Left renal cortex interstitium (tissue), 4 donors: ENCODE measurements around the gene RXRA. TPM values are rescaled to one million over a fixed set of nuclear protein-coding genes. Genes with fewer than 3 reads are reported as not detected.

ENCODE experiments used
- DNase-seq, 4 donors: peaks; one replicate each; pipeline ENCODE4 v3.0.0-alpha.2; 2013; ENCODE audit warnings: low read depth in 4 of 4, low spot score in 2 of 4, missing footprints in 1 of 4
- polyA plus RNA-seq, 4 donors: library from polyadenylated mRNA; unstranded; fragments of 120-200 nt; gene quantifications; one replicate each; pipeline ENCODE4 v1.2.1, GENCODE V29; 2013; ENCODE audit not compliant: insufficient read length in 4 of 4

Gene RXRA
- polyA plus RNA-seq, 4 donors = 38.2 to 61.6 (median 49.6) TPM

GRCh38 chr9:134335061-134335460, 8.8 kb downstream of the RXRA start:
- DNase-seq = no peak

GRCh38 chr9:134335486-134336220, 9.4 kb downstream of the RXRA start:
- DNase-seq = no peak

- DNase-seq = no peak
These were observed 10.0 kb downstream of the RXRA start for GRCh38 chr9:134336228-134336627.

- DNase-seq = no peak
These were observed 10.7 kb downstream of the RXRA start for GRCh38 chr9:134336924-134337323.

- DNase-seq = no peak
These were observed 11.2 kb downstream of the RXRA start for GRCh38 chr9:134337469-134337868.

GRCh38 chr9:134338394-134339182, 12.3 kb downstream of the RXRA start:
- no peak for DNase-seq

- DNase-seq = no peak
These were observed 13.0 kb downstream of the RXRA start for GRCh38 chr9:134339183-134339806.

- no peak for DNase-seq
These were observed 14.4 kb downstream of the RXRA start for GRCh38 chr9:134340475-134341160.

- no peak for DNase-seq
These were observed 15.1 kb downstream of the RXRA start for GRCh38 chr9:134341306-134341705.

GRCh38 chr9:134341929-134342745, 15.9 kb downstream of the RXRA start:
- no peak for DNase-seq

GRCh38 chr9:134342746-134343115, 16.5 kb downstream of the RXRA start:
- no peak for DNase-seq

GRCh38 chr9:134343637-134344036, 17.4 kb downstream of the RXRA start:
- no peak for DNase-seq

- no peak for DNase-seq
These were observed 18.0 kb downstream of the RXRA start for GRCh38 chr9:134344068-134344799.

- no peak for DNase-seq
These were observed 18.6 kb downstream of the RXRA start for GRCh38 chr9:134344800-134345310.

- no peak for DNase-seq
These were observed 19.5 kb downstream of the RXRA start for GRCh38 chr9:134345737-134346136.

- DNase-seq = no peak
These were observed 19.9 kb downstream of the RXRA start for GRCh38 chr9:134346151-134346550.

- no peak for DNase-seq
These were observed 20.8 kb downstream of the RXRA start for GRCh38 chr9:134346840-134347583.

- no peak for DNase-seq
These were observed 21.7 kb downstream of the RXRA start for GRCh38 chr9:134347996-134348395.
